Prostate gland (tissue), 2 donors: ENCODE results near the gene CENPV. TPM values are rescaled to one million over a fixed set of nuclear protein-coding genes. Genes with fewer than 3 reads are reported as not detected.
"Not testable (repeated sequence)": the region's sequence is repeated elsewhere in the genome, so short reads cannot be mapped to it uniquely, and the experiment has no call there.

Experiments used
- DNase-seq: peaks from one replicate; pipeline ENCODE4 v3.0.0-alpha.2; 2019; ENCODE audit warnings: low spot score
- H3K27ac ChIP-seq, 2 donors: fragments of 200-600 bp; sonication (generic); 2 replicates each; pipeline ENCODE4 v1.5.1; 2017 to 2019
- H3K27me3 ChIP-seq: fragments of 200-600 bp; sonication (generic); replicated peaks from 2 replicates; pipeline ENCODE4 v1.5.1; 2019; ENCODE audit not compliant: insufficient read depth
- H3K36me3 ChIP-seq, 2 donors: fragments of 200-600 bp; sonication (generic); 1 replicate in 1 of 2; 2 replicates in 1 of 2; pipeline versions ENCODE4 v1.5.1 to v1.8.1; 2017 to 2019
- H3K4me1 ChIP-seq: fragments of 200-600 bp; sonication (generic); replicated peaks from 2 replicates; pipeline ENCODE4 v1.5.1; 2019
- H3K4me3 ChIP-seq, 2 donors: fragments of 200-600 bp; sonication (generic); 2 replicates each; pipeline ENCODE4 v1.5.1; 2017 to 2019
- H3K9me3 ChIP-seq: fragments of 200-600 bp; sonication (generic); 2 replicates; pipeline ENCODE4 v1.5.1; 2017
- CTCF ChIP-seq, 4 experiments: fragments of 200-600 bp in 2 of 4; fragments of 450-650 bp in 2 of 4; sonication (generic) in 2 of 4; IDR thresholded peaks; 1 replicate in 3 of 4; 2 replicates in 1 of 4; pipeline ENCODE4 v1.5.1; 2016 to 2019; ENCODE audit warnings: antibody characterized with exemption in 4 of 4, mild to moderate bottlenecking in 2 of 4, moderate library complexity in 2 of 4
- POLR2A ChIP-seq: fragments of 450-650 bp; IDR thresholded peaks from one replicate; pipeline ENCODE4 v1.6.1; 2016; ENCODE audit warnings: antibody characterized with exemption, mild to moderate bottlenecking
- POLR2AphosphoS5 ChIP-seq: sonication (generic); formaldehyde crosslinking; IDR thresholded peaks from one replicate; pipeline ENCODE4 v1.6.1; 2017; ENCODE audit warnings: antibody characterized with exemption
- WGBS: methylation state at CpG from one replicate; pipeline ENCODE4 v1.1.5; 2018; 5-methylcytosine and 5-hydroxymethylcytosine counted together
- intact Hi-C: fragments of 100-400 bp; cut with DNase I; formaldehyde crosslinking; loops from one replicate; pipeline ENCODE4 v1.14.2; 2022
- total RNA-seq, 2 donors: library from RNA; depleted of rRNA; stranded (reverse); fragments of >200 nt; gene quantifications; one replicate each; pipeline ENCODE4 v1.1.0, GENCODE V29; 2016

The CENPV gene
- total RNA-seq, 2 donors from 2014 or later = 29.8 to 71.5 TPM

GRCh38 chr17:16297367-16298139 lies 55.7 kb downstream of the CENPV start:
- Histone ChIP-seq H3K27ac (no peak overlapping the region), H3K4me3 (no peak overlapping the region), H3K36me3 (no peaks in the 10 kb centered on the region), H3K4me1 (no peaks in the 10 kb centered on the region), H3K27me3 (no peaks in the 10 kb centered on the region), H3K9me3 (no peaks in the 10 kb centered on the region)
- intact Hi-C loops = no loop called here
- WGBS = 82% methylated on average over 11 of the region's 11 CpGs
- no peak for TF ChIP-seq POLR2A
- TF ChIP-seq POLR2AphosphoS5 = no peak
- TF ChIP-seq CTCF (IDR thresholded peaks at IDR 0.05) = no peak
- DNase-seq = no peak

GRCh38 chr17:16296072-16296471 lies 57.2 kb downstream of the CENPV start:
- 94% methylated on average over 3 of the region's 3 CpGs for WGBS
- H3K9me3 ChIP-seq, H3K27ac ChIP-seq, H3K4me3 ChIP-seq, H3K4me1 ChIP-seq, DNase-seq, H3K36me3 ChIP-seq, intact Hi-C loops, H3K27me3 ChIP-seq: not testable (repeated sequence)

- H3K27me3 ChIP-seq = no peaks in the 10 kb centered on the region
- TF ChIP-seq CTCF (IDR thresholded peaks at IDR 0.05) (no peak), POLR2AphosphoS5 (no peak), POLR2A (no peak)
- no peaks in the 10 kb centered on the region for H3K36me3 ChIP-seq
- H3K4me1 ChIP-seq = no peaks in the 10 kb centered on the region
- 97% methylated on average over 2 of the region's 2 CpGs for WGBS
- no peak for DNase-seq
- no peaks in the 10 kb centered on the region for H3K9me3 ChIP-seq
- no peak overlapping the region for H3K4me3 ChIP-seq
- H3K27ac ChIP-seq = no peak overlapping the region
- intact Hi-C loops = no loop called here
Observed at GRCh38 chr17:16294560-16294959, 58.7 kb downstream of the CENPV start.

- Histone ChIP-seq H3K27ac (no peak overlapping the region), H3K4me1 (no peaks in the 10 kb centered on the region), H3K27me3 (no peaks in the 10 kb centered on the region), H3K4me3 (no peak overlapping the region), H3K36me3 (no peaks in the 10 kb centered on the region), H3K9me3 (no peaks in the 10 kb centered on the region)
- WGBS = 96% methylated on average over 3 of the region's 3 CpGs
- no peak for DNase-seq
- TF ChIP-seq POLR2A (no peak), CTCF (IDR thresholded peaks at IDR 0.05) (no peak), POLR2AphosphoS5 (no peak)
- intact Hi-C loops = no loop called here
Observed at GRCh38 chr17:16293931-16294330, 59.3 kb downstream of the CENPV start.

Other genes starting within 250 kb of the CENPV start
- 100 to 1,000 TPM; 123 to 209 TPM for gene NCOR1, start 137.9 kb downstream of the CENPV start, total RNA-seq
- gene PIGL, start 136.3 kb downstream of the CENPV start, total RNA-seq = 10 to 100 TPM; 22.5 to 74.0 TPM
- 1,000 to 10,000 TPM; 1,174 to 1,571 TPM for gene UBB, start 27.6 kb upstream of the CENPV start, total RNA-seq
- 10 to 100 TPM in 1 of 2 donors, 1 to 10 TPM in 1; 7.1 to 11.0 TPM for gene TRPV2, start 62.1 kb upstream of the CENPV start, total RNA-seq
- 10 to 100 TPM in 1 of 2 donors, 1 to 10 TPM in 1; 5.2 to 25.8 TPM for gene LRRC75A, start 138.7 kb upstream of the CENPV start, total RNA-seq
- gene ZNF287, start 215.7 kb upstream of the CENPV start, total RNA-seq = 10 to 100 TPM; 11.8 to 14.2 TPM